HCT116 (cell line): ENCODE data around the gene GAREM2.

Experiments
- ATF3 ChIP-seq: IDR thresholded peaks from 2 replicates; pipeline ENCODE4 v1.6.1; 2012
- CTCF ChIP-seq, 3 experiments: fragments of 200-600 bp in 1 of 3; sonication (generic) in 1 of 3; IDR thresholded peaks in 2 of 3; conservative IDR thresholded peaks in 1 of 3; 2 replicates each; pipeline ENCODE4 v1.5.1; 2012 to 2017; ENCODE audit warnings: low read depth in 2 of 3, low read length in 2 of 3, antibody characterized with exemption in 1 of 3, borderline replicate concordance in 1 of 3, control low read depth in 1 of 3, mild to moderate bottlenecking in 1 of 3, mixed read lengths in 1 of 3, mixed run types in 1 of 3, moderate library complexity in 1 of 3; ENCODE audit not compliant: insufficient read depth in 1 of 3
- EGR1 ChIP-seq: IDR thresholded peaks from 2 replicates; pipeline ENCODE4 v1.6.1; 2012; ENCODE audit warnings: low read depth
- EZH2 ChIP-seq: fragments of 200-600 bp; sonication (generic); IDR thresholded peaks from 2 replicates; pipeline ENCODE4 v1.6.1; 2017; ENCODE audit warnings: antibody characterized with exemption, mixed run types
- POLR2A ChIP-seq: IDR thresholded peaks from 2 replicates; pipeline ENCODE4 v1.7.0; 2011; ENCODE audit warnings: borderline replicate concordance; ENCODE audit not compliant: insufficient read depth, insufficient read length; ENCODE audit errors: extremely low read depth

GRCh38 chr2:26202981-26203490 is 30.1 kb downstream of the GAREM2 start:
- TF ChIP-seq EZH2 (no peak), ATF3 (no peak), CTCF (IDR thresholded peaks at IDR 0.05 in 2 of 3, conservative IDR thresholded peaks at IDR 0.05 in 1 of 3; ENCODE audit: borderline replicate concordance in 1 of 3, insufficient read depth in 1 of 3, low read depth in 2 of 3, low read length in 2 of 3) (no peak), POLR2A (no peak), EGR1 (no peak)
